Spleen (tissue), 11 donors: ENCODE measurements around the gene CACNA2D3. TPM values are rescaled to one million over a fixed set of nuclear protein-coding genes. Genes with fewer than 3 reads are reported as not detected.

Experiments used
- DNase-seq: peaks from one replicate; pipeline ENCODE4 v3.0.0-alpha.2; 2020
- H3K27ac ChIP-seq, 8 donors: fragments of 200-600 bp; sonication (generic) in 7 of 8; 1 replicate in 4 of 8; 2 replicates in 4 of 8; pipeline versions ENCODE4 v1.5.0 to v1.8.0; 2016 to 2021; ENCODE audit warnings: inconsistent platforms in 4 of 8, mild to moderate bottlenecking in 4 of 8, moderate library complexity in 1 of 8
- H3K27me3 ChIP-seq, 7 donors: fragments of 200-600 bp; sonication (generic) in 6 of 7; replicated peaks in 1 of 7; 1 replicate in 4 of 7; 2 replicates in 3 of 7; pipeline versions ENCODE4 v1.5.0 to v1.8.0; 2016 to 2021; ENCODE audit warnings: inconsistent platforms in 3 of 7, mild to moderate bottlenecking in 1 of 7
- H3K36me3 ChIP-seq, 6 donors: fragments of 200-600 bp; sonication (generic) in 5 of 6; 1 replicate in 4 of 6; 2 replicates in 2 of 6; pipeline versions ENCODE4 v1.5.0 to v1.8.0; 2016 to 2021; ENCODE audit warnings: inconsistent platforms in 2 of 6
- H3K4me1 ChIP-seq, 6 donors: fragments of 200-600 bp; sonication (generic) in 5 of 6; 1 replicate in 3 of 6; 2 replicates in 3 of 6; pipeline versions ENCODE4 v1.5.0 to v1.8.0; 2016 to 2021; ENCODE audit warnings: inconsistent platforms in 3 of 6
- H3K4me3 ChIP-seq, 8 donors: fragments of 200-600 bp; sonication (generic) in 7 of 8; 1 replicate in 4 of 8; 2 replicates in 4 of 8; pipeline versions ENCODE4 v1.5.0 to v1.8.0; 2016 to 2021; ENCODE audit warnings: inconsistent platforms in 4 of 8, mild to moderate bottlenecking in 4 of 8, moderate library complexity in 2 of 8
- H3K9me3 ChIP-seq, 8 donors: fragments of 200-600 bp; sonication (generic) in 7 of 8; 1 replicate in 4 of 8; 2 replicates in 4 of 8; pipeline versions ENCODE4 v1.5.0 to v1.8.0; 2016 to 2021; ENCODE audit warnings: inconsistent platforms in 4 of 8
- CTCF ChIP-seq, 11 experiments: fragments of 200-600 bp in 7 of 11; fragments of 450-650 bp in 4 of 11; sonication (generic) in 4 of 11; IDR thresholded peaks in 8 of 11; conservative IDR thresholded peaks in 3 of 11; 1 replicate in 7 of 11; 2 replicates in 4 of 11; pipeline versions ENCODE4 v1.4.0 to v1.8.0; 2016 to 2021; ENCODE audit warnings: antibody characterized with exemption in 11 of 11, inconsistent platforms in 4 of 11, mild to moderate bottlenecking in 1 of 11
- POLR2A ChIP-seq, 3 donors: fragments of 450-650 bp; IDR thresholded peaks; one replicate each; pipeline ENCODE4 v1.5.1; 2017; ENCODE audit warnings: antibody characterized with exemption in 3 of 3, mild to moderate bottlenecking in 1 of 3
- POLR2AphosphoS5 ChIP-seq, 3 donors: sonication (generic); formaldehyde crosslinking; IDR thresholded peaks; one replicate each; pipeline ENCODE4 v1.5.1; 2017; ENCODE audit warnings: antibody characterized with exemption in 3 of 3
- WGBS, 5 donors: extraction: QIAGEN DNeasy Blood & Tissue Kit in 3 of 5; methylation state at CpG; one replicate each; pipeline versions ENCODE4 v1.1.5 to v1.1.7; 2013 to 2018; 5-methylcytosine and 5-hydroxymethylcytosine counted together
- intact Hi-C: fragments of 100-400 bp; cut with DNase I; formaldehyde crosslinking; loops from one replicate; pipeline ENCODE4 v1.15.0; 2023; ENCODE audit warnings: low total_unique reads
- polyA plus RNA-seq, 3 donors: library from polyadenylated mRNA; stranded (reverse); fragments of 200-250 nt; gene quantifications; one replicate each; pipeline ENCODE4 v1.2.1, GENCODE V29; 2013
- total RNA-seq, 7 donors: library from RNA; depleted of rRNA in 3 of 7; stranded (reverse); fragments of >200 nt in 3 of 7; fragmentation: NEBNext Ultra II Directional in 4 of 7; extraction: Animal tissue kit (Norgen Biotek cat#: 25700) in 4 of 7; gene quantifications; one replicate each; pipeline versions ENCODE4 v1.1.0 to v1.2.1, GENCODE V29; 2016 to 2021
- donor health status: healthy with polysubstance abuse.
- donor health status: DM: no; HTN: no; CAD: no; lungs with moderate emphysema.
- donor health status: DM: no; HTN: no; CAD: no.
- donor health status: Bipolar disorder and iron deficiency.
- donor health status: healthy.
- donor health status: DM: no; HTN: no; CAD: no.
- donor health status: DM: yes; HTN: yes; CAD: no.

CACNA2D3 gene
- total and polyA plus RNA-seq, 10 donors, result 0.83 to 4.9 (median 2.9) TPM

DNA sequence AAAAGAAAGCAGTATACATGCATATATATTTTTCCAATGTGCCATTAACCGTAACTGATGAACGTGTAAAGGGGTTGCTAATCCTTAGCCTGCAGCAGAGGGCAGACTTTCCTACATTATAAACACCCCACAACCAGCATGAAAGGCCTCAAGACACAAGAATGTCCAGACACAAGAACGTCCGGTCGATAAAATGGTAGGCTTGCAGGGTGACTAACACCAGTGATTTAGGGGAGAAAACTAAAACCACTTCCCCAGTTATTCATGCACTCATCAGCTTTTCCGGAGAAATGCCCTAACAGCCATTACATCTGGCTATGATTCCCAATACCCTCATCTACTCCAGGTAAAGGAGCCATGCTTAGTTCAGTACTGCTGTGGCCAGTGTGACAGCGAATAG lies 748.1 kb downstream of the CACNA2D3 start:
- Histone ChIP-seq H3K9me3 (no peaks in the 10 kb centered on the region), H3K4me3 (no peak overlapping the region), H3K27me3 (no peaks in the 10 kb centered on the region), H3K36me3 (no peaks in the 10 kb centered on the region), H3K27ac (no peak overlapping the region), H3K4me1 (no peaks in the 10 kb centered on the region)
- DNase-seq, result no peak
- 44 to 61% (median 47%) methylated on average over 7 of the region's 7 CpGs for WGBS, 5 donors
- intact Hi-C loops, result loop anchor here (10.0 kb wide), 1 partner anchor 314 kb away; no protein-coding TSS in a partner anchor
- TF ChIP-seq CTCF (IDR thresholded peaks at IDR 0.05 in 8 of 11, conservative IDR thresholded peaks at IDR 0.05 in 3 of 11) (peak in 8 of 11 experiments; percentile 23 to 55 (median 40)), POLR2A (IDR thresholded peaks at IDR 0.05) (no peak)

- Histone ChIP-seq H3K27ac (no peak overlapping the region), H3K27me3 (no peaks in the 10 kb centered on the region), H3K36me3 (no peaks in the 10 kb centered on the region), H3K4me3 (no peak overlapping the region), H3K4me1 (no peaks in the 10 kb centered on the region), H3K9me3 (no peaks in the 10 kb centered on the region)
- intact Hi-C loops, result loop anchor here (10.0 kb wide), 1 partner anchor 313 kb away; no protein-coding TSS in a partner anchor
- TF ChIP-seq POLR2AphosphoS5 (IDR thresholded peaks at IDR 0.05), result no peak
- TF ChIP-seq POLR2A (IDR thresholded peaks at IDR 0.05), result no peak
- no peak for TF ChIP-seq CTCF (IDR thresholded peaks at IDR 0.05 in 8 of 11, conservative IDR thresholded peaks at IDR 0.05 in 3 of 11)
- 64 to 81% (median 73%) methylated on average over 3 to 4 of the region's 4 CpGs for WGBS, 5 donors
- no peak for DNase-seq
These were observed 749.5 kb downstream of the CACNA2D3 start for GRCh38 chr3:54871867-54872266.

DNA sequence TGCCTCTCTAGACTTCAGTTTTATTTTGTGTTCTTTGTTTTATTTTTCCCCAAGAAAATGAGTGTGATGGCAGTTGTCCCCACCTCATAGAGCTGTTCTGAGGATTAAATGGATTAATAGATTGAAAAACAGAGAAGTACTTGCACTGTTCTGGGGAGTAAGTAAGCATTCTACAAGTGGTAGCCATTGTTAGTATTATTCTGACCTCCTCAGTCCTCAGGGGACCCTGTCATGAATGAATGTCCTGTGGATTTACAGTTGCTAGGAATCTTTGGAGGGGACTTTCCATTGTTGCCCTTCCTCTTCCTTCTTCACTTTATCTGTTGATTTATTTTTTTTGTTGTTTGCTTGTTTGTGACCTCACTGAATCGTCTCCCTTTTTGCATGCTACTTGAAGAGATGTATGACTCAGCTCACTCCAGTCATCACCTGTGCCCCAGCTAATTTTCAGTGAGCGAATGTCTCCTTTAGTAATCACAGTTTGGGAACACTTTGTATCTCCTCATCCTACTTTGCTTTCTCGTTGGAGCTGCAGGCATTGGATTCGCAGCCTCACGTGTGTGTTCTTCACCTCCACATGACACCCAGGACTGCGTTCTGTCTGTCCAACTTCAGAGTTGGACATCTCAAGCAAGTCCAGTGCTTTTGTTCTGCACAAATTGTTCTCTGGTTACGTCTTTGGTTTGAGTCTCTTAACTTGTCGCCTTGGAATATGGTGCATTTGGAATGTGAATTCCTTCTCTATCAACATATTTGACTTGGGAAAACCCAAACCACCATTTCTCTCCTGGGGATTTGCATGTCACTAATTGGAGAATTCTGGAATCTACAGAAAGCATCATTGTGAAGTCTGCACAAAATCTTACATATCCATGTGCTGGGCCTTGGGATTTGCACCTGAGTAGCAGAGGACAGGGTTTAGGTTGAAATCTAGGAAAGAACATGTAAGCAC lies 751.0 kb downstream of the CACNA2D3 start:
- Histone ChIP-seq H3K4me1 (no peaks in the 10 kb centered on the region), H3K36me3 (no peaks in the 10 kb centered on the region), H3K4me3 (no peak overlapping the region), H3K27ac (no peak overlapping the region), H3K9me3 (no peaks in the 10 kb centered on the region), H3K27me3 (no peaks in the 10 kb centered on the region)
- WGBS, 5 donors, result 79 to 86% (median 83%) methylated on average over 8 of the region's 8 CpGs
- TF ChIP-seq CTCF (IDR thresholded peaks at IDR 0.05 in 8 of 11, conservative IDR thresholded peaks at IDR 0.05 in 3 of 11) (no peak), POLR2A (IDR thresholded peaks at IDR 0.05) (no peak), POLR2AphosphoS5 (IDR thresholded peaks at IDR 0.05) (no peak)
- DNase-seq, result no peak
- intact Hi-C loops, result loop anchor here (10.0 kb wide), 1 partner anchor 311 kb away; no protein-coding TSS in a partner anchor
